ENCODE data around the gene TEC. TPM values are rescaled to one million over a fixed set of nuclear protein-coding genes. Genes with fewer than 3 reads are reported as not detected.

Gene TEC
- total RNA-seq, 1 donor from 2014 or later = 0.21 TPM

GRCh38 chr4:48129307-48130014 lies 140.2 kb downstream of the TEC start:
- H3K27ac Mint-ChIP-seq (ENCODE audit: unreplicated experiment) = no peak overlapping the region
- no peak for TF ChIP-seq CTCF (conservative IDR thresholded peaks at IDR 0.05)
- H3K4me3 Mint-ChIP-seq = no peak overlapping the region
- H3K4me1 Mint-ChIP-seq = peaks cover 8% of the 10 kb centered on the region
- H3K9me3 Mint-ChIP-seq = no peaks in the 10 kb centered on the region
- H3K27me3 Mint-ChIP-seq (ENCODE audit: low read depth) = no peaks in the 10 kb centered on the region
- no peaks in the 10 kb centered on the region for H3K36me3 Mint-ChIP-seq (ENCODE audit: low read depth)
- no peak for DNase-seq (ENCODE audit: low read depth, low spot score)

GRCh38 chr4:48127682-48128404 lies 141.8 kb downstream of the TEC start:
- Mint-ChIP-seq H3K36me3 (ENCODE audit: low read depth) (no peaks in the 10 kb centered on the region), H3K4me3 (no peak overlapping the region), H3K9me3 (no peaks in the 10 kb centered on the region), H3K4me1 (peaks cover 8% of the 10 kb centered on the region), H3K27ac (ENCODE audit: unreplicated experiment) (peak overlapping the region; percentile 96), H3K27me3 (ENCODE audit: low read depth) (no peaks in the 10 kb centered on the region)
- DNase-seq (ENCODE audit: low read depth, low spot score) = peak; percentile 51
- peak; percentile 60 for TF ChIP-seq CTCF (conservative IDR thresholded peaks at IDR 0.05)

- Mint-ChIP-seq H3K4me1 (peaks cover 8% of the 10 kb centered on the region), H3K36me3 (ENCODE audit: low read depth) (no peaks in the 10 kb centered on the region), H3K9me3 (no peaks in the 10 kb centered on the region), H3K27ac (ENCODE audit: unreplicated experiment) (no peak overlapping the region), H3K27me3 (ENCODE audit: low read depth) (no peaks in the 10 kb centered on the region), H3K4me3 (no peak overlapping the region)
- no peak for DNase-seq (ENCODE audit: low read depth, low spot score)
- TF ChIP-seq CTCF (conservative IDR thresholded peaks at IDR 0.05) = no peak
Measured at GRCh38 chr4:48127231-48127630, 142.4 kb downstream of the TEC start.

- H3K4me1 Mint-ChIP-seq = peaks cover 8% of the 10 kb centered on the region
- no peak for DNase-seq (ENCODE audit: low read depth, low spot score)
- no peak overlapping the region for H3K4me3 Mint-ChIP-seq
- H3K27ac Mint-ChIP-seq (ENCODE audit: unreplicated experiment) = no peak overlapping the region
- H3K27me3 Mint-ChIP-seq (ENCODE audit: low read depth) = no peaks in the 10 kb centered on the region
- H3K36me3 Mint-ChIP-seq (ENCODE audit: low read depth) = no peaks in the 10 kb centered on the region
- TF ChIP-seq CTCF (conservative IDR thresholded peaks at IDR 0.05) = no peak
- no peaks in the 10 kb centered on the region for H3K9me3 Mint-ChIP-seq
Measured at GRCh38 chr4:48126621-48127020, 143.0 kb downstream of the TEC start.

- H3K27ac Mint-ChIP-seq (ENCODE audit: unreplicated experiment) = no peak overlapping the region
- H3K36me3 Mint-ChIP-seq (ENCODE audit: low read depth) = no peaks in the 10 kb centered on the region
- no peaks in the 10 kb centered on the region for H3K9me3 Mint-ChIP-seq
- peaks cover 8% of the 10 kb centered on the region for H3K4me1 Mint-ChIP-seq
- no peaks in the 10 kb centered on the region for H3K27me3 Mint-ChIP-seq (ENCODE audit: low read depth)
- no peak overlapping the region for H3K4me3 Mint-ChIP-seq
- TF ChIP-seq CTCF (conservative IDR thresholded peaks at IDR 0.05) = no peak
- DNase-seq (ENCODE audit: low read depth, low spot score) = no peak
Measured at GRCh38 chr4:48124870-48125269, 144.8 kb downstream of the TEC start.

All from neural crest cell (in vitro differentiated cells).